Activated CD4-positive, alpha-beta T cell treated with anti-CD3 and anti-CD28 coated beads, Interleukin-2, Interleukin-4, amounts not matched to agents 100 ng/mL and 50 ng/mL, durations not matched to agents 16 hours and 8 hours (primary cell): ENCODE data around the gene KIF13A.
"Not testable (repeated sequence)": the region's sequence is repeated elsewhere in the genome, so short reads cannot be mapped to it uniquely, and the experiment has no call there.

ENCODE experiments used
- DNase-seq: peaks from one replicate; pipeline ENCODE4 v3.0.0-alpha.2; 2020; ENCODE audit warnings: low spot score

KIF13A gene

DNA sequence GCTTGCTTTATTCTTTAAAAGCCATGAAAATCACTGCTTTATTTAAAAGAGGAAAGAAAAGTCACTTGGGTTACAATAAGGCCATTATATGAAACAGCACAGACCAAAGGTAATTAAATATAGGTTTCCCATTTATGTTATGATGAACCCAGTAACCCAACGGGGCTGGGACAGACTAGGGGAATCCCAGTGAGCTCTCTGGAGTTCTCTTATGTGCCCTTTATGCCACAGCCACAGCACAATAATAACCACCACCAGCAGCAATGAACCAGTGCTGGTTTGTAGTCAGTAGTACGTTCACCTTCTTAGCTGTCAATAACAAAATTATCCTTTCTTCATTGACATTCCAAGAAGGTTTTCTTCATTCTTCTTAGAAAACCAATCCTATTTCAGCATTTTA is 87.4 kb downstream of the KIF13A start:
- no peak for DNase-seq

DNA sequence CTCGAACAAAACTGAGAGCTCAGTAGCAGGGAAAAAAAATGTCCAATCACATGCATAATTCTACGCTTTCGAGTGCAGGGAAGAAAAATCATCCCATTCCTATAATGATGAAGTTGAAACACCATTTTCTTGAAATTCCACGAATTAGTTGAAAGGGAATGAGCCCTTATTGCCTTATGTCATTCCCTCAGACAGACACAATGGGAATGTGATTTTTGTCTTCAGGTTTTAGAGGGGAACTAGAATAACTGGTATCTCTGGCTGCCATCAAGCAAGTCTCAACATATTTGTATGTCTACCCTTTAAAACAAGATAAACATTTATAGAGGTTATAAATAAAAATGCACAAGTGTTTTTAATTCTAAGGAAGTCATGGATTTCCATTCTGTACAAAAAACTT is 87.9 kb downstream of the KIF13A start:
- DNase-seq = no peak

DNA sequence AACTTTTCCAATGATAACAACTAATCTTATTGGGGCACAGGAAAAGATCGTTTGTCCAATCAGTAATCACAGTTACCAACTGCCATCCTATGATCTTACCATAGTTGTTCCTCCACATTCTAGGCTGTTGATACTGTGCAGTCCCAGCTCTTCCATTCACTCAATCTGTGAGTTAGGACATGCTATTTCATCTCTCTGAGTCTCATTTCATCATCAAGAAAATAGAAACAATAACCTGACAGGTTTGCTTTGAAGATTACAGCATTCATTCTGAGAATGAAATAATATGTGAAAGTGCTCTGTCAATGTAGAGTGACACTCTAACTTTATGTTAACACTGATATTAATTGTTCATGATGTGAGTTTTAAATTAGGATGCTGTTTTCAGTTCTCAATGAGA is 89.8 kb downstream of the KIF13A start:
- DNase-seq = no peak

DNA sequence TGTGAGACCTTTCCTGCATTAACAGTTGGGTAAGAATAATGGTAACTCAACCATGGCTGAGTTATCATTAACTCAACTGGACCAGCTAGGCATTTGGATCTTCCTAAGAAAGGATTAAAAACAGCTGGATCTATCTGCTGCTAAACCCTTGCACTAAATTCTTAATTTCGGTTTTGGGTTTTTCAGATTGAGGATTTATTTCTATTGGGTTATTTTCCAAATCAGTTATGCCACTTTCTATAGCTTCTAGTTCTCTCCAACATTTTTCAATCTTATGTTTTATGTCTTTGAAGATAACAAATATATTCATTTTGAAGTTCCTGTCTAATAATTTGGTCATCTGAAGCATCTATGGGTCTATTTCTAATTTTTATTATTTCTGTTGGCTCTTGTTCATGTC is 92.5 kb downstream of the KIF13A start:
- no peak for DNase-seq

DNA sequence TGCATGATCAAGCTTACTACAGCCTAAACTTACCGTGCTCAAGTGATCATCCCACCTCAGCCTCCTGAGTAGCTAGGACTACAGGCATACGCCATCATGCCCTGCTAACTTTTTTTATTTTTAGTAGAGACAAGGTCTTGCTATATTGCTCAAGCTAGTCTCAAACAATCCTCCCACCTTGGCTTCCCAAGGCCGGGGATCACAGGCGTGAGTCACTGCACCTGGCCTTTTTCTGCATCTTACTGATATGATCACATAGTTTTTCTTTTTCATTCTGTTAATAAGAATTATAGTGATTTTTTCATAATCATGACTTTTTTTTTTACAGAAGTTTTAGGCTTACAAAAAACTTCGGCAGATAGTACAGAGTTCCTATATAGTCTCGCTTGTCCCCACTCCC is 93.2 kb downstream of the KIF13A start:
- no peak for DNase-seq

DNA sequence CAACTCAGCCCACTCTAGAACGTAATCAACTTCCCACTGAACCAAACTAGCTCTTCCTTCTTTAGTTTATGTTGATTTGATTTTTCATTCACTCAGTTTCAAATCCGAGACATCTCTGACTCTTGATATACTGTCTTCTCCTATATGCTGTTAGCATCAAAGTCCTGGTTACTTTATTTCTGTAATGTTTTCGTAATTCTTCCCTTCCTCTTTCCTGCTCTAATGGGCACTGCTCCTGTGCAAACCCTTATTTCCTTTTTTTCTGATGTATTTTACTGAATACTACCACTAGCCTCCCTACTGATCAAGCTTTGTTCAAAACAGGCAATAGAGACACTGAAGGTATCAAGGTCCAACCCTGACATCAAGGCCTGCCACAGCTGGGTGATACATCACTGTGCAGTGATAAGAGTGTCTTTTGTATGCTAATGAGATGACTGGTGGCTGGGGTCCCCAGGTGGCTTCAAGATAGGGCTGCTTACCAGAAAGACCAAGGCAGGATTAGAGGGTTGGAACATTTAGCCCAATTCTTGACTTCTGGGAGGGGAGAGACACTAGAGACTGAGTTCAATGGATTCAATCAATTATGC is 95.2 kb downstream of the KIF13A start:
- DNase-seq = no peak

DNA sequence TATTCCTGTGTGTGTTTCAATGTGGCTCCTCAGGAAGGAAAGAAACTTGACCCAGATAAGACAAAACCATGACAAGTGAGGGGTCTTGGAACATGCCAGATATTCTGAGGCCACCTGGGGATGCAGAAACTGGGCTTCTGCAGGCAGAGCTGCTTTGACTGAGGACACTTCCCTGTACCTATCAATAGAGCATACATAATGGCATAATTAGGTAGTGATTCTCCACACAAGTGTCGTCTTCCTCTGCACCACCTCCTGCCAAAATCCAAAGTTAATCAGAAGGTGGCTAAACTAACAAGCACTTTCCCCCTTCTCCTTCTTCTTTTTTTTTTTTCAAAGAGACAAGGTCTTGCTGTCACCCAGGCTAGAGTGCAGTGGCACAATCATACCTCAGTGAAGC is 97.1 kb downstream of the KIF13A start:
- no peak for DNase-seq

DNA sequence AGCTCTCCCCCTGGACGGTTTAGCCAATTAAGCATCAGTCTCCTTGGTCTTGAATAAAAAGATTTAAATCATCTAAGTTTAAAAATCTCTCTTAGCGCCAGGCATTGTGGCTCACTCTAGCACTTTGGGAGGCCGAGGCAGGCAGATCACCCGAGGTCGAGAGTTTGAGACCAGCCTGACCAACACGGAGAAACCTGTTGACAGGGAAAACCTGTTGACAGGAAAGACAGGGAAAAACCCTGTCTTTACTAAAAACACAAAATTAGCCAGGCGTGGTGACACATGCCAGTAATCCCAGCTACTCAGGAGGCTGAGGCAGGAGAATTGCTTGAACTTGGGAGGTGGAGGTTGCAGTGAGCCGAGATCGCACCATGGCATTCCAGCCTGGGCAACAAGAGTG is 97.7 kb downstream of the KIF13A start:
- DNase-seq = not testable (repeated sequence)

DNA sequence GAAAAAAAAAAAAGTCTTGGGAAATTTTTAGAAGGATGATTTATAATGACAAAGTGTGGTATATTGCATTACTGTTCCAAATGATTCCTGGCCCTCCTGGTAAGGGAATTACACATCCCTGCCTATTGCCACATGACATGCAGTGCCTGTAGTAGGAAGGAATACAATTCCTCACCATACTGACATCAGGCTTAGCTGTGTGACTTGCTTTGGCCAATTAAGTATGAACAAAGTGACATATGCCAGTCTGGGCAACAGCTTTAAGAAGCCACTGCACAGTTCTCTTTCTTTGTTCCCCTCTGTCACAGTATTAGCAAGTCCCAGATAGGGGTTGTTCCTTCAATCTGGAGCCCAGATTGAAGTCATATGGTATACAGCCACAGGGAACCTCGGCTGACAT is 100.5 kb downstream of the KIF13A start:
- DNase-seq = no peak

DNA sequence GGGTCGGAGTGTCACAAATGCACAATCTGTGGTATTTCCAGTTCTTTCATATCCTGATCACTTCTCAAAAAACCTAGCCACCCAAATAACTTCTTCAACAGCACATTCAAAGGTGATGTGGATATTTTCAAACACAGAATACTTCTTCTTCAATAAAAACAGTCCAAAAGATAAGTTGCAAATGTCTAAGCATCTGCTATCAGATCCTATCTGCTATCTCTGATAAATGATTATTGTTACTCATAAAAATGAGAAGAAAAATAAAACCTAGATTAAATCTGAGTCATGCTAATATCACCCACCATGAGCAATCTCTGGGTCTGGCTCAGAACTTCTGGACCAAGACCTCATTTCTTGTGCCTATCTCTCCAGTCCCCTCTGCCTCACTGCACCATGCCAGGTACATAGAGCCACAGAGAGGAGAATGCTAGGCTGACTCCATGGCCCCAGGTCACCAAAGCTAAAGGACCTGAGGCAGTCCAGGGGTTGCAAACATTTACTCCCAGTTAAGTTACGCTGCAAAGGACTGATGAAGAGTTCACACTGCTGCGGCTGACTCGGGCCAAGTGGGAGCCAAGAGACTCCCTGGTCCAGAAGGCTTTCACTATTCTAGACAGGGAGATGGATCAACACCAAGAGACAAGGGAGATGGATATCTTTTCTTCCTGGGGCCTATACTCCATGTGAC is 101.4 kb downstream of the KIF13A start:
- DNase-seq = no peak

DNA sequence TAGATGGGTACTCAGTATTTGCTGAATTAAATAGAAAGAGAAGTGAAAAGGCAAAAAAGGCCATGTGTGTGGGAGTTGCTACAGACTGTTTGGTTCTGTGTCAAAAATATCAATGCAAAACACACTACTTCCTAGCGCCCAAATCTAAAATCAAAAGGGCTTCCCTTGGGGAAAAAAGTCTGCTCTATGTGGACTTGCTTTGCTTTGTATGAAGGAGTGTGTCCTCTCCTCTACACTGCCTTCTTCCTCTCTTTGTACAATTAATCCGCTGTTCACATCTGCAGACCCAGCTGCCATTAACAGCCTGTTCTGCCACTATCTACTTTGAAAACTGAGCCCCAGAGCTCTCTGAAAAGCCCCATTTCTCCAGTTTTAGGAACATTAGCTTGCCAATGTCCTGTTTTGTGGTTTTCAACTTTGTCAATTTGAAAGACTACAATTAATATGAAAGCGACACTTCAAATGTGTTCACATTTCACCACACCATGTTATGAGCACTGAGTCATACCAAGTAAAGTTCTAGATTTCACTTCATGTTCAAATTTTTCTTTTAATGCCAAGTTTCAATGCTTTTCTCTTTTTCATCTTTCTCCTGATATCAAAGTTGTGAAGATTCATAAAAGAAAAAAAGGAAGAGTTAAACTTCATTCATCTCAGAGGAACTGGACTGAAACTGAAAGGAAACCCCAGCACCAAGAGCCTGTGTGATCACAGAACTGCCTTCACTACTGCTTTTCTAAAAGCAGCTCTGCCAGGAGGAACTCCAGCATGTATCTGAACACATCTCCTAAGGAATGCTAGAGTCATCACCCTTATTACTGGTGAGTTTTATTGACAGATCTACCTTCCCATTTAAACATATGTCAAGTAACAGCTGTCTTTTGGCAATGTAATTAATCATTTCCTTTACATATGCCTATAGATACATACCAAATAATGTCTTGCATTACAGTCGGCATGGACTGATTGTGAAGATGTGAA is 102.6 kb downstream of the KIF13A start:
- DNase-seq = peak; percentile 74

DNA sequence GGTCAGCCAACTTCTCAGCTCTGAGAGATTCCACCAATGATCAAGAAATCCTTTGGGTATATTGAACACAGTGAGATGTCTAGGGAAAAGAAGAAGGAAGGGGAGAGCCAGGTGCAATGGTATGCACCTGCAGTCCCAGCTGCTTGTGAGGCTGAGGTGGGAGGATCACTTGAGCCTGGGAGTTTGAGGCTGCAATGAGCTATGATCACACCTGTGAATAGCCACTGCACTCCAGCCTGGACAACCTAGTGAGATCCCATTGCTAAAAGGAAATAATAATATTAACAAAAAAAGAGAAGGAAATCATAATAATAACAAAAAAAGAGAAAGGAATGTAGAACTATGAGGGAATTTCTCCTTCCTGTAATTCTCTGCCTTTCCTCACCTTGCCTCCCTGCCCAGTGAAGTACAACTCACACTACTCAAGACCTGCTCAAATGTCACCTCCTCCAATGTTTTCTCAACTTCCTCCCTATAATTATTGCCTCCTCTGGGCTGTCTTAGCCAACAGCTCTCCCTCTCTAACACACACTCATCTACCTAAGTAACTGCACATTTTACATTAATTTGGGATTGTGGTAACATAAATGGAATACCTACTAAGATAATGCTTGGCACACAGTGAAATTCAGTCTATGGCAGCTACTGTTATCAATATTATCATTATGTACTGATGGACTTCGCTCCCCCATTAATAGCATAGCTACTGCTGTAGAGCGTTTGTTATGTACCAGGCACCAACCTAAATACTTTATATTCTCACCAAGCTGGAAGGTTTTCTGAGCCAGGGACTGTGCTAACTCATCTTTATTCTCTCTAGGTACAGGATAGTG is 103.6 kb downstream of the KIF13A start:
- no peak for DNase-seq

DNA sequence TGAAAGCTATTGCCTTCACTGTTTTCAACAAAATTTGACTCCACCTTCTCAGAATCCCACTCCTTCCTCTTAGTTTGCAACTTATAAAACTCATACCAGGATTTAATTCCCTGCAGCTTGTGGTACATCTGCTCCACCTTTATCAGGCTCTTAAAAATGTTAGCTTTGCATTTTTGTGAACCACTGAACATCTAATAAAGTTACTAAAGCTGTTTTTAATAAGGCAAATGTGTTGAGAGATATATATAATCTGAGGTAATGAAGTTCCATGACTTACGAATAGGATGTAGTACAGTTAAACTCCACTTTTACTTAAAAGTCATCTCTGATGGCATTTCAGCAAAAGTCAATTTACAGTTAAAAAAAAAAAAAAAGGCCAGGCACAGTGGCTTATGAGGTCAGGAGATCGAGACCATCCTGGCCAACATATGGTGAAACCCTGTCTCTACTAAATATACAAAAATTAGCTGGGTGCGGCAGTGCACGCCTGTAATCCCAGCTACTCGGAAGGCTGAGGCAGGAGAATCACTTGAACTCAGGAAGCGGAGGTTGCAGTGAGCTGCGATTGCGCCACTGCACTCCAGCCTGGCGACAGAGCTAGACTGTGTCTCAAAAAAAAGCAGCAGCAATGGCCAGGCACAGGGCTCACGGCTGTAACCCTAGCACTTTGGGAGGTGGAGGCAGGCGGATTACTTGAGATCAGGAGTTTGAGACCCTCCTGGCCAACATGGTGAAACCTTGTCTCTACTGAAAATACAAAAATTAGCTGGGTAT is 106.2 kb downstream of the KIF13A start:
- DNase-seq = no peak

DNA sequence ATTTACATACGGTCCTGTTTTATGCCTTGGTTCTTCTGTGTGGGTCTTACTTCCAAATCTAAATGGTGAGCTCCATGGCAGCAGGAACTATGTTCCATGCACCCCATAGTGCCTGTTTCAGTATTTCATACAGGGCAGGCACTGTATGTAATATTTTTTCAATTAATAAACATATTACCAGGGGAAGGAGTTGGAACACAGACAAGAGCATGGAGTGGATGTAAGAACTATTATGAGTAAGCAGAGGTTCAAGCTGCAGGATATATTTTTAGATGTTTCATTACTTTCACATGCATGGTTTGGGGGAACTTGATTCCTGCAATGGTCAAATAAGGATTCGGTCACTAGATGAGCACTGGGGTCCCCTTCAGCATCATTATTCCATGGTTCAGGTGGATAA is 108.3 kb downstream of the KIF13A start:
- no peak for DNase-seq

DNA sequence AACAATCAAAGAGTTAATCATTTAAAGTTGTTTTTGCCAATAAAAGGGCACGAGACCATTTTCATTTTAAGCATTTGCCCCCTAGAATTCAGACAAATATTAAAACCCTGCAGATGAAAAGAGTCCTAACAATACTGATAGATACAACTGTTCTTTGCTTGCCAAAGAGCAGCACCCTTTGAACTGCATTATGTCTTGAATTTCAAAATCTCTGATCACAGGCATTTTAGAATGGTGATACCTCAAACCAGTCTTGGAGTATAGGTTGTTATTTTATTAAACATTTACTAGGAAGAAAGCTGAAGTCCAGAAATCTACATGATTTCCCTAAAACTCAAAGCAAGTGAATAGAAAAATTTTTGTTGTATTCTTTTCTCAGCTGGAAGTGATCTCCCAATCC is 108.7 kb downstream of the KIF13A start:
- no peak for DNase-seq

DNA sequence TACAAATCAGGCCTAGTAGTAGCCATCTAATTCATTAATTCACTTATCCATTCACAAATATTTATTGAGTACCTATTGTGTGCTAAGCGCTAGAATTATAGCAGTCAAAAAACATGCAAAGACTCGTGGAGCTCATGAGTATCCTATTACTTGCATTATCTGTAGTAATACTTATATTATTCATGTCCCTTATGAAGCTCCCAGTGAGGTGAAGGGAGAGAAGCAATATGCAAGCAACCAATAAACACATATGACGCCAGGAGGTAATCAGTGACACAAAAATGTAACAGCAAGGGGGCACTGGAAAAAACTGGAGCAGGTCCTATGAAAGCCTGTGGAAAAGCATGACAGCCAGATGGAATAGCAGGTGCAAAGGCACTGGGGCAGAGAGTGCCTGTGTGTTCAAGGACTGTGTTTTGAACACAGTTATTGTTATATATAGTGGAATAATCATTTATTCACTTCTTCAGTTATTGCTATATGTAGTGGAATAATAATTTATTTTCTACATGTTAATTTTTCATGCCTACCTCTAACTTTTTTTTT is 109.5 kb downstream of the KIF13A start:
- DNase-seq = no peak

DNA sequence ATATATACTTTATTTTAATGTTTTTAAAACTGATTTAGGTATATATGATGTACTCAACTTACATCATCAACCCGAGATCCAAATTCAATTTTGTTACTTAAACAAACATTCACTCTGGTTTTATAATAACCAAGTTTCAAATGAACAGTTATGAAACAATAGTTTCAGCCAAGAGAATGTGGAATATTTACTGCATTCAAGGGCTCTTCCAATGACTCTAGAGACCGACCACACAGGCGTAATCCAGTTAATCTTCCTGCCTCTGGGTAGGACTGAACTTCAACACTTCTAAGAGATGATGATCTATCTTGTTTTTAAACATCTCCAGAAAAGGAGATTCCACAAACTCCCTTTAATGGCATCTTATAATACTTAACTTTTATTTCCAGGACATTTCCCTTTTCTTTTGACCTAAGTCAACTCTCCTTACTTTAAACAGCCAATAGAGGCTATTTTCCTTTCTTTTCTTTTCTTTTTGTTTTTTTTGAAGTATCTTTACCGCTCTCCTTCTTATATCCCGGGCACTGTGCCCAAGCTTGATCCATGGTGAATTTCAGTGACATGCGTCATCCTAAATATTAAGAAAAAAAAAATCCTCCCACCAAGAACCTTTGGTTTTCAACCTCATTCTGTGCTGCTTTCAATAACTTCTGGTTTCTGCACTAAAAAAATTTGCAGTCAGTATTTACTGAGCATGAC is 110.1 kb downstream of the KIF13A start:
- DNase-seq = no peak

DNA sequence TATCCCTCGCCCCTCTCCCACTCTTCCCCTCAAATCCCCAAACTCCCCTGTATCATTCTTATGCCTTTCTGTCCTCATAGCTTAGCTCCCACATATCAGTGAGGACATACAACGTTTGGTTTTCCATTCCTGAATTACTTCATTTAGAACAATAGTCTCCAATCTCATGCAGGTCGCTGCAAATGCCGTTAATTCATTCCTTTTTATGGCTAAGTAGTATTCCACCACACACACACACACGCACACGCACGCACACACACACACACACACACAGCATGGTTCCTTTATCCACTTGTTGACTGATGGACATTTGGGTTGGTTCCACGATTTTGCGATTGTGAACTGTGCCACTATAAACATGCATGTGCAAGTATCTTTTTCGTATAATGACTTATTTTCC is 112.7 kb downstream of the KIF13A start:
- DNase-seq = no peak

DNA sequence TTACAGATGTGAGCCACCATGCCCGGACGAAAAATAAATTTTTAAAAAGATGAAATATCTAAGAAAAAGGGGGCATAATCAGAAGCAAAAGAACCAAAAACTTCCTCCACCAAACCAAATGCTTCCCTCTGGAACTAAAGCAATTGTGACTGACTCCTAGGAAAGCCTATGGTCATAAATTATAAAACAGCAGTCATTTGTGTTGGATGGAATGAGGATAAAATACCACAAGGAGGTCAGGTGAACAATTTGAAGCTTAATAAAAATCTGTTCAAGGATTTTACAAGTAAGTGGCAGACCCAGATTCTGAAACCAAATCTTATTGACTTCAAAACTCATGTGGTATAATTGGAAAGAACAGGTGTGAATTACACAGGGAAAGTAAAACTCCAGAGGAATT is 114.5 kb downstream of the KIF13A start:
- no peak for DNase-seq

DNA sequence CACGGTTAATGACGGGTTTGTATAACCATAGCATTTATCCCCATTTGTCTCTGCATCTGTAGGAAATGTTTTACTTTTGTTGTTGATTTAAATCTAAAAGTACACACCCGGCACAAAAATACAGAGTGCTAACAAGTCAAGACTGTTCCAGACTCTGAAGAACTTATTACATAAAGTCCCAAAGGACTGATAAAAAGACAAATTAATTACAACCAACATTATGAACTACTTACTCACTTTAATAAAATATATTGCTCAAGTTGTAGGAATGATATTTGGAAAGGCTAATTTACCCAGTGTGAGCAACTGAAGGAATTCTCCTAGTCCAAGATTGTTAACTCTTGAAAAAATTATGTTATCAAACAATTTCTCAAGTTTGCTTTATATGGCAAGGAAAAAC is 115.6 kb downstream of the KIF13A start:
- no peak for DNase-seq

DNA sequence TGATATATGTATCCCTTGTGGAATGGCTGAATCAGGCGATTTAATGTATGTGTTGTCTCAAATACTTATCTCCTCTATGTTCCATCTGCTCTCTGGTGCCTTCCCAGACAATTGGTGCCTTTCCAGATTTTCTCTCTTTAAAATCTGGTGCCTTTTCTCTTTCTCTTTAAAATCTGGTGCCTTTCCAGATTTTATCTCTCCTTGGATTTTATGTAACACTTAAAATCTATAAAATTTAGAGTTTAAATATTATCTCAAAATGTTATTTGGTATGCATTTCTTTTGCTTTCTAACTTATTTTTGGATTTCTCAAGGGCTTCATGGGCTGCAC is 116.3 kb downstream of the KIF13A start:
- no peak for DNase-seq
